AG04450 (cell line): ENCODE measurements around the gene GLG1. TPM values are rescaled to one million over a fixed set of nuclear protein-coding genes. Genes with fewer than 3 reads are reported as not detected.

Experiments
- CTCF ChIA-PET: fragments of 300-600, 350-600 bp; formaldehyde crosslinking; extraction: SDS; loops from one replicate; lab custom pipeline; 2022; ENCODE audit warnings: antibody characterized with exemption, inconsistent platforms; lab: Charles Lee
- POLR2A ChIA-PET: fragments of 350-600 bp; formaldehyde crosslinking; extraction: SDS; loops from one replicate; lab custom pipeline; 2021; ENCODE audit warnings: antibody characterized with exemption, inconsistent platforms; lab: Yijun Ruan, JAX
- DNase-seq: peaks from one replicate; pipeline ENCODE4 v3.0.0-alpha.2; 2011; ENCODE audit warnings: low read depth, low spot score
- H3K27ac ChIP-seq: one replicate; pipeline ENCODE4 v1.5.1; 2012; ENCODE audit warnings: low read depth, low read length, control low read depth
- H3K27me3 ChIP-seq: one replicate; pipeline ENCODE4 v1.6.0; 2012; ENCODE audit warnings: low read length; ENCODE audit not compliant: control insufficient read depth, insufficient read depth
- H3K4me3 ChIP-seq: 2 replicates; pipeline ENCODE4 v1.5.1; 2011; ENCODE audit warnings: mild to moderate bottlenecking, low read depth, low read length, control low read depth
- H3K9me3 ChIP-seq: 2 replicates; pipeline ENCODE4 v1.5.1; 2012; ENCODE audit warnings: low read length; ENCODE audit not compliant: control insufficient read depth, insufficient read depth
- CTCF ChIP-seq: IDR thresholded peaks from 2 replicates; pipeline ENCODE4 v1.5.1; 2011; ENCODE audit warnings: low read depth, low read length, control low read depth, inconsistent platforms
- polyA plus RNA-seq: library from polyadenylated mRNA; depleted of rRNA; stranded (reverse); fragments of >200 nt; gene quantifications from 2 replicates; pipeline ENCODE4 v1.2.3, GENCODE V29; 2011

Gene GLG1
- polyA plus RNA-seq, 1 experiment: 188 TPM

DNA sequence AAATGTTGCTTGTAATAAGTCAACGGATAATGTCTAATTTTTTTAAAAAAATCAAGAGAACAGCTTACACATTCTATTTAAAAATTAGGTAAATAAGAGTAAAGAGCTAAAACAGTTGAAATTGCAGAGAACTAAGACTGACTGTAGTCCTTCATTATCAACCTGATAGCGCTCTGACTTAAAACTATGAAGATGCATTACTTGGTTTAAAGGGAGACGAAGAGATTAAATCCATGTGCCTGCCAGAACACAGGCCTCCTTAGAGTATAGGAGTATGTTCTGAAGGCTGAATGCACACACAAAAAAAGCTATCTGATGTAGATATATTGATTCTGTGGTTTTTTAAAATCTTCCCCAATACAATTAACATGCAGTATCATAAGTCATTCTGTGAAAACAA lies 28.5 kb downstream of the GLG1 start:
- POLR2A ChIA-PET: interaction anchor here (0.6 to 1.4 kb wide), 2 partner anchors 28 to 69 kb away, joined by 6 to 15 read pairs; partner anchors contain the start of gene GLG1

DNA sequence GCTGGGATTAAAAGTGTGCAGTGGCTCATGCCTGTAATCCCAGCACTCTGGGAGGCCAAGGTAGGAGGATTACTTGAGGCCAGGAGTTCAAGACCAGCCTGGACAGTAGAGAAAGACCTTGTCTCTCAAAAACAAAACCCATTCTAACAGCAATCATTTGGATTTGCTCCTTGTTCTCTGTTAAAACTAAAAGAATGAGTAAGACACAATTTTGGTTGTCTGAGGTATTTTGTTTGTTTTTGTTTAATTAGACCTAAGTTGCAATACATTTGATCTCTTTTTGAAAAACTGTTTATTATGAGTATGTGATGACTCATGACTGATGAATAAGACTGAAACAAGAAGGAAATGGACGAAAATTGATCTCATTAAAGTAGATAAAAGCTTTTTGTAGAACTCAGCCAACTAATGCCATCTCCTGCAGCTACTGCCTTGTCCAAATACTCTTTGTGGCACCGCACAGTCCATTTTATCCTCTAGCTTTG lies 29.0 kb downstream of the GLG1 start:
- TF ChIP-seq CTCF: no peak
- POLR2A ChIA-PET: interaction anchor here (0.6 to 1.4 kb wide), 2 partner anchors 29 to 78 kb away, joined by 3 to 6 read pairs; partner anchors contain the start of gene GLG1
- CTCF ChIA-PET: interaction anchor here (0.5 to 1.4 kb wide), 2 partner anchors 11 to 45 kb away, joined by 3 to 4 read pairs; no protein-coding TSS in a partner anchor
- peak overlapping the region; percentile 54 for H3K27ac ChIP-seq
- H3K4me3 ChIP-seq: no peak overlapping the region
- no peaks in the 10 kb centered on the region for H3K27me3 ChIP-seq
- peak; percentile 34 for DNase-seq
- H3K9me3 ChIP-seq: no peaks in the 10 kb centered on the region

More for the DNA sequence above, 28.5 kb downstream of the GLG1 start:
- Histone ChIP-seq H3K9me3 (no peaks in the 10 kb centered on the region), H3K4me3 (no peak overlapping the region), H3K27me3 (no peaks in the 10 kb centered on the region), H3K27ac (no peak overlapping the region)
- TF ChIP-seq CTCF: no peak
- CTCF ChIA-PET: interaction anchor here (1.4 kb wide), 1 partner anchor 44 kb away, joined by 3 read pairs; no protein-coding TSS in a partner anchor
- no peak for DNase-seq

DNA sequence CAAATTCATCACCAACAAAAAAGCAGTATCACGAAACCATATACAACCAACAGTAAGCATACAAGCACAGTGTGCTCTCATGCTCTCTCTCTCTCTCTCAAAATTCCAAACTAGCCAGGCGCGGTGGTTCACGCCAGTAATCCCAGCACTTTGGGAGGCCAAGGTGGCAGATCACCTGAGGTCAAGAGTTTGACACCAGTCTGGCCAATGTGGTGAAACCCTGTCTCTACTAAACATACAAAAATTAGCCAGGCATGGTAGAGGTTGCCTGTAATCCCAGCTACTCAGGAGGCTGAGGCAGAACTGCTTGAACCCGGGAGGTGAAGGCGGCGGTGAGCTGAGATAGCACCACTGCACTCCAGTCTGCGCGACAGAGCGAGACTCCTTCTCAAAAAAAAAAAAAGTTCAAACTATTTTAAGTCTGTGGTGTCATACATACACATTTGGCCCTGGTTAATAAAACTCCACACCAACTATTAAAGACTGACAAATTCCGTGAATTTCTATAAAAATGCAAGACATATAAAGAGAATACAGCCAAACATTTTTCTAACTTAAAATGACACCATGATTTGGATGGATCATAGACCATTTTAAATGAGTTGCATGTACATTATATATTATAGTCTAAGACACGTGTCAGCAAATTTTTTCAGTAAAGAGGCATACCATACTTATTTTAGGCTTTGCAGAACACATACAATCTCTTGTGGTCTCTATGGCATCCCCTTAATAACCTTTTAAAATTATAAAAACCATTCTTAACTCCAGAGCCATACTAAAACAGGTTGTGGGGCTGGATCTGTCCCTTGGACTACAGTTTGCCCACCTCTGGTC lies 30.9 kb downstream of the GLG1 start:
- no peak for DNase-seq
- ChIA-PET CTCF (interaction anchor here (1.2 kb wide), 1 partner anchor 47 kb away, joined by 5 read pairs; no protein-coding TSS in a partner anchor), POLR2A (no interaction called here)
- no peak for TF ChIP-seq CTCF
- H3K4me3 ChIP-seq: no peak overlapping the region
- H3K9me3 ChIP-seq: no peaks in the 10 kb centered on the region
- no peaks in the 10 kb centered on the region for H3K27me3 ChIP-seq
- no peak overlapping the region for H3K27ac ChIP-seq

- H3K4me3 ChIP-seq: no peak overlapping the region
- H3K27me3 ChIP-seq: no peaks in the 10 kb centered on the region
- no peak for TF ChIP-seq CTCF
- DNase-seq: no peak
- H3K9me3 ChIP-seq: no peaks in the 10 kb centered on the region
- H3K27ac ChIP-seq: no peak overlapping the region
- ChIA-PET CTCF (interaction anchor here (1.2 kb wide), 1 partner anchor 47 kb away, joined by 5 read pairs; no protein-coding TSS in a partner anchor), POLR2A (no interaction called here)
These were observed 31.6 kb downstream of the GLG1 start for GRCh38 chr16:74575175-74575806.
